Measurements from ENCODE around the gene CRIP1. TPM values are rescaled to one million over a fixed set of nuclear protein-coding genes. Genes with fewer than 3 reads are reported as not detected.

Gene CRIP1
- total and polyA plus RNA-seq, 2 experiments from 2014 or later, result 0.80 to 8.4 TPM

DNA sequence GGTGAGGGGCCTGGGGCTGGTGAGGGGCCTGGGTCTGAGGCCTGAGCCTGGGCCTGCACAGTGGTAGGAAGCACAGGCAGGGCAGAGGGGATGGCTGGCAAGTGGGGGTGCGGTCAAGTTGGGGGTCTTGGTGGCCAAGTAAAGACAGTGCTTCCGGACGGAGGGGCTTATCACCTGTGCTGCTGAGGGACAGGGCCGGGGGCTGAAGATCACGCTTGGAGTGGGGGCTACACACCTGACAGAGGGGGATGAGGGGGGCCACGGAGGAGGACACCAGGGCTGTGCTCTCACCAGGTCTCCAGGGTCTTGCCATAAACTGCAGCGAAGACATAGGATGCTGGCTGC, 16.6 kb downstream of the CRIP1 start (continued):
- TF ChIP-seq, protein P1, sequence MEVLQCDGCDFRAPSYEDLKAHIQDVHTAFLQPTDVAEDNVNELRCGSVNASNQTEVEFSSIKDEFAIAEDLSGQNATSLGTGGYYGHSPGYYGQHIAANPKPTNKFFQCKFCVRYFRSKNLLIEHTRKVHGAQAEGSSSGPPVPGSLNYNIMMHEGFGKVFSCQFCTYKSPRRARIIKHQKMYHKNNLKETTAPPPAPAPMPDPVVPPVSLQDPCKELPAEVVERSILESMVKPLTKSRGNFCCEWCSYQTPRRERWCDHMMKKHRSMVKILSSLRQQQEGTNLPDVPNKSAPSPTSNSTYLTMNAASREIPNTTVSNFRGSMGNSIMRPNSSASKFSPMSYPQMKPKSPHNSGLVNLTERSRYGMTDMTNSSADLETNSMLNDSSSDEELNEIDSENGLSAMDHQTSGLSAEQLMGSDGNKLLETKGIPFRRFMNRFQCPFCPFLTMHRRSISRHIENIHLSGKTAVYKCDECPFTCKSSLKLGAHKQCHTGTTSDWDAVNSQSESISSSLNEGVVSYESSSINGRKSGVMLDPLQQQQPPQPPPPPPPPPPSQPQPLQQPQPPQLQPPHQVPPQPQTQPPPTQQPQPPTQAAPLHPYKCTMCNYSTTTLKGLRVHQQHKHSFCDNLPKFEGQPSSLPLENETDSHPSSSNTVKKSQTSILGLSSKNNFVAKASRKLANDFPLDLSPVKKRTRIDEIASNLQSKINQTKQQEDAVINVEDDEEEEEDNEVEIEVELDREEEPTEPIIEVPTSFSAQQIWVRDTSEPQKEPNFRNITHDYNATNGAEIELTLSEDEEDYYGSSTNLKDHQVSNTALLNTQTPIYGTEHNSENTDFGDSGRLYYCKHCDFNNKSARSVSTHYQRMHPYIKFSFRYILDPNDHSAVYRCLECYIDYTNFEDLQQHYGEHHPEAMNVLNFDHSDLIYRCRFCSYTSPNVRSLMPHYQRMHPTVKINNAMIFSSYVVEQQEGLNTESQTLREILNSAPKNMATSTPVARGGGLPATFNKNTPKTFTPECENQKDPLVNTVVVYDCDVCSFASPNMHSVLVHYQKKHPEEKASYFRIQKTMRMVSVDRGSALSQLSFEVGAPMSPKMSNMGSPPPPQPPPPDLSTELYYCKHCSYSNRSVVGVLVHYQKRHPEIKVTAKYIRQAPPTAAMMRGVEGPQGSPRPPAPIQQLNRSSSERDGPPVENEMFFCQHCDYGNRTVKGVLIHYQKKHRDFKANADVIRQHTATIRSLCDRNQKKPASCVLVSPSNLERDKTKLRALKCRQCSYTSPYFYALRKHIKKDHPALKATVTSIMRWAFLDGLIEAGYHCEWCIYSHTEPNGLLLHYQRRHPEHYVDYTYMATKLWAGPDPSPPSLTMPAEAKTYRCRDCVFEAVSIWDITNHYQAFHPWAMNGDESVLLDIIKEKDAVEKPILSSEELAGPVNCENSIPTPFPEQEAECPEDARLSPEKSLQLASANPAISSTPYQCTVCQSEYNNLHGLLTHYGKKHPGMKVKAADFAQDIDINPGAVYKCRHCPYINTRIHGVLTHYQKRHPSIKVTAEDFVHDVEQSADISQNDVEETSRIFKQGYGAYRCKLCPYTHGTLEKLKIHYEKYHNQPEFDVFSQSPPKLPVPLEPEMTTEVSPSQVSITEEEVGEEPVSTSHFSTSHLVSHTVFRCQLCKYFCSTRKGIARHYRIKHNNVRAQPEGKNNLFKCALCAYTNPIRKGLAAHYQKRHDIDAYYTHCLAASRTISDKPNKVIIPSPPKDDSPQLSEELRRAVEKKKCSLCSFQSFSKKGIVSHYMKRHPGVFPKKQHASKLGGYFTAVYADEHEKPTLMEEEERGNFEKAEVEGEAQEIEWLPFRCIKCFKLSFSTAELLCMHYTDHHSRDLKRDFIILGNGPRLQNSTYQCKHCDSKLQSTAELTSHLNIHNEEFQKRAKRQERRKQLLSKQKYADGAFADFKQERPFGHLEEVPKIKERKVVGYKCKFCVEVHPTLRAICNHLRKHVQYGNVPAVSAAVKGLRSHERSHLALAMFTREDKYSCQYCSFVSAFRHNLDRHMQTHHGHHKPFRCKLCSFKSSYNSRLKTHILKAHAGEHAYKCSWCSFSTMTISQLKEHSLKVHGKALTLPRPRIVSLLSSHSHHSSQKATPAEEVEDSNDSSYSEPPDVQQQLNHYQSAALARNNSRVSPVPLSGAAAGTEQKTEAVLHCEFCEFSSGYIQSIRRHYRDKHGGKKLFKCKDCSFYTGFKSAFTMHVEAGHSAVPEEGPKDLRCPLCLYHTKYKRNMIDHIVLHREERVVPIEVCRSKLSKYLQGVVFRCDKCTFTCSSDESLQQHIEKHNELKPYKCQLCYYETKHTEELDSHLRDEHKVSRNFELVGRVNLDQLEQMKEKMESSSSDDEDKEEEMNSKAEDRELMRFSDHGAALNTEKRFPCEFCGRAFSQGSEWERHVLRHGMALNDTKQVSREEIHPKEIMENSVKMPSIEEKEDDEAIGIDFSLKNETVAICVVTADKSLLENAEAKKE (CRISPR knock-in tag; IDR thresholded peaks at IDR 0.05), result no peak
- TF ChIP-seq POLR2AphosphoS5 (IDR thresholded peaks at IDR 0.05; ENCODE audit: low read depth) (no peak), CREB1 (CRISPR knock-in tag; IDR thresholded peaks at IDR 0.05; ENCODE audit: low read depth) (no peak), EZH2 (IDR thresholded peaks at IDR 0.05; ENCODE audit: low read depth, unreplicated experiment) (no peak), STAT1 (IDR thresholded peaks at IDR 0.05; ENCODE audit: unreplicated experiment) (no peak), EZH2phosphoT487 (IDR thresholded peaks at IDR 0.05; ENCODE audit: unreplicated experiment) (no peak), JUNB (IDR thresholded peaks at IDR 0.05; ENCODE audit: unreplicated experiment) (no peak)
- TF ChIP-seq, protein P2, sequence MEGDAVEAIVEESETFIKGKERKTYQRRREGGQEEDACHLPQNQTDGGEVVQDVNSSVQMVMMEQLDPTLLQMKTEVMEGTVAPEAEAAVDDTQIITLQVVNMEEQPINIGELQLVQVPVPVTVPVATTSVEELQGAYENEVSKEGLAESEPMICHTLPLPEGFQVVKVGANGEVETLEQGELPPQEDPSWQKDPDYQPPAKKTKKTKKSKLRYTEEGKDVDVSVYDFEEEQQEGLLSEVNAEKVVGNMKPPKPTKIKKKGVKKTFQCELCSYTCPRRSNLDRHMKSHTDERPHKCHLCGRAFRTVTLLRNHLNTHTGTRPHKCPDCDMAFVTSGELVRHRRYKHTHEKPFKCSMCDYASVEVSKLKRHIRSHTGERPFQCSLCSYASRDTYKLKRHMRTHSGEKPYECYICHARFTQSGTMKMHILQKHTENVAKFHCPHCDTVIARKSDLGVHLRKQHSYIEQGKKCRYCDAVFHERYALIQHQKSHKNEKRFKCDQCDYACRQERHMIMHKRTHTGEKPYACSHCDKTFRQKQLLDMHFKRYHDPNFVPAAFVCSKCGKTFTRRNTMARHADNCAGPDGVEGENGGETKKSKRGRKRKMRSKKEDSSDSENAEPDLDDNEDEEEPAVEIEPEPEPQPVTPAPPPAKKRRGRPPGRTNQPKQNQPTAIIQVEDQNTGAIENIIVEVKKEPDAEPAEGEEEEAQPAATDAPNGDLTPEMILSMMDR (conservative IDR thresholded peaks at IDR 0.05; ENCODE audit: low read depth in 2 of 2), result no peak
- TF ChIP-seq, protein P3, sequence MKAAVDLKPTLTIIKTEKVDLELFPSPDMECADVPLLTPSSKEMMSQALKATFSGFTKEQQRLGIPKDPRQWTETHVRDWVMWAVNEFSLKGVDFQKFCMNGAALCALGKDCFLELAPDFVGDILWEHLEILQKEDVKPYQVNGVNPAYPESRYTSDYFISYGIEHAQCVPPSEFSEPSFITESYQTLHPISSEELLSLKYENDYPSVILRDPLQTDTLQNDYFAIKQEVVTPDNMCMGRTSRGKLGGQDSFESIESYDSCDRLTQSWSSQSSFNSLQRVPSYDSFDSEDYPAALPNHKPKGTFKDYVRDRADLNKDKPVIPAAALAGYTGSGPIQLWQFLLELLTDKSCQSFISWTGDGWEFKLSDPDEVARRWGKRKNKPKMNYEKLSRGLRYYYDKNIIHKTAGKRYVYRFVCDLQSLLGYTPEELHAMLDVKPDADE (IDR thresholded peaks at IDR 0.05), result no peak

All from GM23338 (cell line).